Measurements from ENCODE around the gene ZFP36L2.

The ZFP36L2 gene
- long read RNA-seq, transcript ZFP36L2-201 (2 exons, 3,696 nt) = major isoform, 160 of 207 reads
- long read RNA-seq, partial matches to known transcripts = 0 of 207 reads
- long read RNA-seq, other reads (novel, unspliced or antisense) = 47 of 207 reads

DNA sequence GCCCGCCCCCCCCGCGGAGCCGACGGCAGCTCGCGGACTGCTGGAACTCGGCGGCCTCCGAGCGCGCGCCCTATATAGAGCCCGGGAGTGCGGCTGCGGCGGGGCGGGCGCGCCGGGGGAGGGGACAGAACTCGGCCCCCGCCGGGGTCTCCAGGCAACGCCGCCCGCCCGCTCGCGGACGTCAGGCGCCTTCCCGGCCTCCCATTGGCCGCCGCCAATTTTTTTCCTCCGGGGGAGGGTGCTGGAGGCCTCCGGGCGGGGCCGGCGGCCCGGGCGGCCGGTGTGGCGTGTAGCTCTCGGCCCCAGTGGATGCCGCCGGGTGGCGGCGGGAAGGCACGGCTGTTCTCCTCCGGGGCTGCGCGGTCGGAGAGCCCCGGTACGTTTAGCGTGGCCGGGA is at the start of gene ZFP36L2:
ZFP36L2 (minus strand) TSS at position 49 of the 397 bp plus-strand sequence. CDS start 291 bp downstream, outside the sequence.
- H3K27ac ChIP-seq (replicated peaks) = peak within 1 kb of the TSS; percentile 99
- peak within 1 kb of the TSS; percentile 72 for H3K4me3 ChIP-seq (replicated peaks; ENCODE audit: insufficient read depth, low read length)
- peak; percentile 78 to 94 for DNase-seq (ENCODE audit: low read depth in 1 of 2, low spot score in 1 of 2)
- TF ChIP-seq, protein P1, sequence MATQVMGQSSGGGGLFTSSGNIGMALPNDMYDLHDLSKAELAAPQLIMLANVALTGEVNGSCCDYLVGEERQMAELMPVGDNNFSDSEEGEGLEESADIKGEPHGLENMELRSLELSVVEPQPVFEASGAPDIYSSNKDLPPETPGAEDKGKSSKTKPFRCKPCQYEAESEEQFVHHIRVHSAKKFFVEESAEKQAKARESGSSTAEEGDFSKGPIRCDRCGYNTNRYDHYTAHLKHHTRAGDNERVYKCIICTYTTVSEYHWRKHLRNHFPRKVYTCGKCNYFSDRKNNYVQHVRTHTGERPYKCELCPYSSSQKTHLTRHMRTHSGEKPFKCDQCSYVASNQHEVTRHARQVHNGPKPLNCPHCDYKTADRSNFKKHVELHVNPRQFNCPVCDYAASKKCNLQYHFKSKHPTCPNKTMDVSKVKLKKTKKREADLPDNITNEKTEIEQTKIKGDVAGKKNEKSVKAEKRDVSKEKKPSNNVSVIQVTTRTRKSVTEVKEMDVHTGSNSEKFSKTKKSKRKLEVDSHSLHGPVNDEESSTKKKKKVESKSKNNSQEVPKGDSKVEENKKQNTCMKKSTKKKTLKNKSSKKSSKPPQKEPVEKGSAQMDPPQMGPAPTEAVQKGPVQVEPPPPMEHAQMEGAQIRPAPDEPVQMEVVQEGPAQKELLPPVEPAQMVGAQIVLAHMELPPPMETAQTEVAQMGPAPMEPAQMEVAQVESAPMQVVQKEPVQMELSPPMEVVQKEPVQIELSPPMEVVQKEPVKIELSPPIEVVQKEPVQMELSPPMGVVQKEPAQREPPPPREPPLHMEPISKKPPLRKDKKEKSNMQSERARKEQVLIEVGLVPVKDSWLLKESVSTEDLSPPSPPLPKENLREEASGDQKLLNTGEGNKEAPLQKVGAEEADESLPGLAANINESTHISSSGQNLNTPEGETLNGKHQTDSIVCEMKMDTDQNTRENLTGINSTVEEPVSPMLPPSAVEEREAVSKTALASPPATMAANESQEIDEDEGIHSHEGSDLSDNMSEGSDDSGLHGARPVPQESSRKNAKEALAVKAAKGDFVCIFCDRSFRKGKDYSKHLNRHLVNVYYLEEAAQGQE (IDR thresholded peaks at IDR 0.05; ENCODE audit: insufficient replicate concordance, low read depth) = peak; percentile 71
- TF ChIP-seq, protein P2, sequence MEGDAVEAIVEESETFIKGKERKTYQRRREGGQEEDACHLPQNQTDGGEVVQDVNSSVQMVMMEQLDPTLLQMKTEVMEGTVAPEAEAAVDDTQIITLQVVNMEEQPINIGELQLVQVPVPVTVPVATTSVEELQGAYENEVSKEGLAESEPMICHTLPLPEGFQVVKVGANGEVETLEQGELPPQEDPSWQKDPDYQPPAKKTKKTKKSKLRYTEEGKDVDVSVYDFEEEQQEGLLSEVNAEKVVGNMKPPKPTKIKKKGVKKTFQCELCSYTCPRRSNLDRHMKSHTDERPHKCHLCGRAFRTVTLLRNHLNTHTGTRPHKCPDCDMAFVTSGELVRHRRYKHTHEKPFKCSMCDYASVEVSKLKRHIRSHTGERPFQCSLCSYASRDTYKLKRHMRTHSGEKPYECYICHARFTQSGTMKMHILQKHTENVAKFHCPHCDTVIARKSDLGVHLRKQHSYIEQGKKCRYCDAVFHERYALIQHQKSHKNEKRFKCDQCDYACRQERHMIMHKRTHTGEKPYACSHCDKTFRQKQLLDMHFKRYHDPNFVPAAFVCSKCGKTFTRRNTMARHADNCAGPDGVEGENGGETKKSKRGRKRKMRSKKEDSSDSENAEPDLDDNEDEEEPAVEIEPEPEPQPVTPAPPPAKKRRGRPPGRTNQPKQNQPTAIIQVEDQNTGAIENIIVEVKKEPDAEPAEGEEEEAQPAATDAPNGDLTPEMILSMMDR (IDR thresholded peaks at IDR 0.05; ENCODE audit: insufficient read depth, low read length) = no peak
- no peaks in the 10 kb centered on the region for H3K27me3 ChIP-seq (ENCODE audit: insufficient read depth, poor library complexity, severe bottlenecking)

- no peak for DNase-seq (ENCODE audit: low read depth in 1 of 2, low spot score in 1 of 2)
- TF ChIP-seq SPI1 (IDR thresholded peaks at IDR 0.05; ENCODE audit: borderline replicate concordance, low read depth) (no peak), GABPA (IDR thresholded peaks at IDR 0.05; ENCODE audit: low read depth) (no peak), POLR2AphosphoS5 (IDR thresholded peaks at IDR 0.05; ENCODE audit: low read depth) (no peak)
- TF ChIP-seq, protein P1 (IDR thresholded peaks at IDR 0.05; ENCODE audit: insufficient replicate concordance, low read depth) = no peak
- TF ChIP-seq, protein P2 (IDR thresholded peaks at IDR 0.05; ENCODE audit: insufficient read depth, low read length) = no peak
- Histone ChIP-seq H3K4me3 (replicated peaks; ENCODE audit: insufficient read depth, low read length) (no peak overlapping the region), H3K27me3 (ENCODE audit: insufficient read depth, poor library complexity, severe bottlenecking) (no peaks in the 10 kb centered on the region), H3K27ac (replicated peaks) (no peak overlapping the region)
Measured at GRCh38 chr2:43274721-43275120, 48.3 kb upstream of the ZFP36L2 start.

DNA sequence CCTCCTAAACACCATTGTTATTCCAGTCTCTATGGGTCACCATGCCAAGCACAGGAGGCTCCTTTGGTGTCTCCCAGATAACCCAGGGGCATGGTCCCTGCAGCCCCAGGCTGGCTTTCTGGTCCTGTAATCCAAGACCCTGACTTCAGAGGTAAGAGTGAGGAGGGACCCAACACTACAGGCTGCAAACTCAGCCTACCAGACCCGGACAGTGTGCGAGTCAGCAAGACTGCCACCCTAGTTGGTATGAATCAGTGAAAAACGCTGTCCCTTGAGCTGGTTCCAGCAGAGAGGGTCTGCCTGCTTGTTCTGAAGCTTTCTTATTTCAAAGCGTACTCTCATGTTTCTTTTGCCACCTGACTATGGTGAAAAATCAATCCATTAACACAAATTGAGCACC is 47.6 kb upstream of the ZFP36L2 start:
- Histone ChIP-seq H3K27me3 (ENCODE audit: insufficient read depth, poor library complexity, severe bottlenecking) (no peaks in the 10 kb centered on the region), H3K27ac (replicated peaks) (no peak overlapping the region), H3K4me3 (replicated peaks; ENCODE audit: insufficient read depth, low read length) (no peak overlapping the region)
- DNase-seq (ENCODE audit: low read depth in 1 of 2, low spot score in 1 of 2) = no peak
- TF ChIP-seq, protein P2 (IDR thresholded peaks at IDR 0.05; ENCODE audit: insufficient read depth, low read length) = no peak
- TF ChIP-seq POLR2AphosphoS5 (IDR thresholded peaks at IDR 0.05; ENCODE audit: low read depth) (no peak), GABPA (IDR thresholded peaks at IDR 0.05; ENCODE audit: low read depth) (no peak)

DNA sequence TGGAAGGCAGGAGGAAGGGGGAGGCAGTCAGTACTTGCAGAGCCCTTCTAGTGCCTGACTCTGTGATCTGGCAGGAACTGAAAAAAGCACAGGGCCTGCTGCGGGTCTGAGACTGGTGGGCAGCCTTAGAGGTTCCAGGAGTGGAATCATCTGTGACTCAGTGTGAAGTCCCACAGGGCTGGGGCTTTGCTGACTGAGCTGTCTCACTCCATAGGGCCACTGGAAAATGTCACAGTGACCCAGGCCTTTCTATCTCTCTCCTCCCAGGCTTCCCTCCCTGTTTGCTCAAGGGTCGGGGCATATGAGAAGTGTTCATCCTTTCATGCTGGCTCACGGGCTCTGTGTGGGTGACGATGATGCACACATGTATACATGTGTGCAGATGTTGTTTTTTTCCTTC is 47.1 kb upstream of the ZFP36L2 start:
- no peak overlapping the region for H3K4me3 ChIP-seq (replicated peaks; ENCODE audit: insufficient read depth, low read length)
- no peak overlapping the region for H3K27ac ChIP-seq (replicated peaks)
- no peak for DNase-seq (ENCODE audit: low read depth in 1 of 2, low spot score in 1 of 2)
- no peaks in the 10 kb centered on the region for H3K27me3 ChIP-seq (ENCODE audit: insufficient read depth, poor library complexity, severe bottlenecking)
- TF ChIP-seq SPI1 (IDR thresholded peaks at IDR 0.05; ENCODE audit: borderline replicate concordance, low read depth) (no peak), POLR2AphosphoS5 (IDR thresholded peaks at IDR 0.05; ENCODE audit: low read depth) (no peak), GABPA (IDR thresholded peaks at IDR 0.05; ENCODE audit: low read depth) (no peak)
- TF ChIP-seq, protein P2 (IDR thresholded peaks at IDR 0.05; ENCODE audit: insufficient read depth, low read length) = no peak
- TF ChIP-seq, protein P1 (IDR thresholded peaks at IDR 0.05; ENCODE audit: insufficient replicate concordance, low read depth) = no peak
